T follicular helper cell (primary cell): Measurements from ENCODE around the gene NXPH3.

Experiments used
- DNase-seq: peaks from one replicate; pipeline ENCODE4 v3.0.0-alpha.2; 2020; ENCODE audit warnings: low read depth

NXPH3 gene

GRCh38 chr17:49592263-49592662, 16.6 kb downstream of the NXPH3 start:
- no peak for DNase-seq

DNA sequence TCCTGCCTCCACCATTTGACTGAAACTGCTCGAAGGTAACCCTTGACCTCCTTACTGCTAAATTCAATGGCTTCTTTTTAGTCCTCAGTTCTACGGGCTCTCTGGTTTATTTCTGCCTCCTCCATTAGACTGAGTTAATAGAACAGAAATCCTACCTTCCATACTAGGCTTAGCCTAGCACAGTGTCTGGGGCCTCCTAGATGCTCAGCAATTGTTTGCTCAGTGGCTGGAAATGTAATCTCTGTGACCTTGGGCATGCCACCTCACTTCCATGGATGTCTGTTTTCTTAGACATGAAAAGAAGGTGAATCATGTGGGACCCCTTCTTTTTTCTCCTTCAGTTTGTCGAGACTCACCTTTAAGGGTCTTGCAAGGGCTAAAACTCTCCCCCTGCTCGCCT, 19.7 kb downstream of the NXPH3 start:
- DNase-seq: no peak

DNA sequence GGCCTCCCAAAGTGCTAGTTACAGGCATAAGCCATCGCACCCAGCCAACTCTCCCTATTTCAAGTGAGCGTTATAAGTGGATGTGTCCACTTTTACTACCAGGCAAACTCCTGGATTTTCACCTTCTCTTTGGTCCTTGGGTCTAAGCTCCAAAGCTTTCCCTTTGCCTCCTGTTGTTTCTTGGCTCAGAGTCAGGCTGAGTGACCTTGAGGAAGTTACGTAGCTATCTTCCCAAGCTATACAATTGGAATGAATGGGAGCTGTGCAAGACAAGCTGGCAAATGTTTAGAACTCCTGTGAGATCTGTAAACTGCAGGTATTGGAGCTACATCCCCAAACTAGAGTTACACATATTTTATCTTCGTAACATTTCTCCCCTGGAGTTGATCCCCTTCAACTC, 20.3 kb downstream of the NXPH3 start:
- DNase-seq: no peak

- DNase-seq: no peak
Measured at GRCh38 chr17:49596613-49597244, 21.1 kb downstream of the NXPH3 start.

DNA sequence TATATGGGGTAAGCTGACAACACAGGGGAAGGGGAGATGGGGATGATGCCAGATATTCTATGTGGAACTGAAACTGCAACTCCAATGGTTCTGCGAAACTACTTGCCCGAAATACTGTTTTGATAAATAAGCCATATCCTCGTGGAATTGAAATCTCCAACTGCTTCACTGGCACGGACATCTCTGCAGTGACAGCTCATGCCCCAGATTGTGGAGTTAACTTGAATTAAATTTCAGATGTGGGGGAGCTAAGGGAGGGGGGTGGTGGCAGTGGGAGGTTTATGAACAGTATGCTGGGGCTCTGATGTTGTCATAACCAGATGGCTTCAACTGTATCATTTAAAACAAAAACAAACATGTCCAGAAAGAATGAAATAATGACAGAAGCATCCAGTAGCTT, 21.8 kb downstream of the NXPH3 start:
- no peak for DNase-seq

GRCh38 chr17:49597928-49598655, 22.4 kb downstream of the NXPH3 start:
- no peak for DNase-seq

DNA sequence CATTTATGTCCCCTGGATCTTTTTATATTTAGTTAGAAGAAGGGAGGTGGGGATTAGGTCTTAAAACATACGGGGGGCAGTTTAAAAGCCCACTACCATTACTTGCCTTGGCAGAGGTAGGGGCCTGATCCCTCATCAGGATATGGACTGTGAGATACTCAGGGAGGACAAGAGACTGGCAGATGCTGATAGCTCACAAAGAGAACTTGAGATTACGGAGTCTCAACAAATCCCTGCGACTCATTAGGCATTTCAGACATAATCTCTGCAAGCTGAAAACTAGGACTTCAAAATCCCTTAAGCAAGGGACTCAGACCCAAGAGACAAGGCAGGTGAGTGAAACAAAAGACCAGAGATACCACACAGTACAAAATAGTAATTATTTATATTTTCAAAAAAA, 23.2 kb downstream of the NXPH3 start:
- DNase-seq: no peak

GRCh38 chr17:49600949-49601348, 25.3 kb downstream of the NXPH3 start:
- DNase-seq: no peak

DNA sequence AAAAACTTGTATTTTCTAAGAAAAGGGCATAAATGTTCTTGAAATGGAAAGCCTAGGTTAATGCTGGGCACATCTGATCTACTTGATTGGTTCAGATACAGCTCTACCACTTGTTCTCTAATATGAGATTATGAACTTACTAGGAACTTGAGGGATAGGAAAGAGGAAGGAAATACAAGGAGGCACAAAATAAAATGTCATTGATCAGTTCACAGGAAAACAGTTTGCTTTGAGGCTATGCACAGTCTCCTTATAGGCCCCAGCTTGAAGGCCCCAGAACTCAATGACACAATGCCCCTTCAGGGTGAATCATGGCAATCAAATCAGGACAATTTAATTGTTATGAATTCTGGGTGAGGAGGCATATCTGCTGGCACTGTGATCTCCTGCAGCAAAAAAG, 27.1 kb downstream of the NXPH3 start:
- DNase-seq: no peak

GRCh38 chr17:49603238-49603637, 27.6 kb downstream of the NXPH3 start:
- no peak for DNase-seq

DNA sequence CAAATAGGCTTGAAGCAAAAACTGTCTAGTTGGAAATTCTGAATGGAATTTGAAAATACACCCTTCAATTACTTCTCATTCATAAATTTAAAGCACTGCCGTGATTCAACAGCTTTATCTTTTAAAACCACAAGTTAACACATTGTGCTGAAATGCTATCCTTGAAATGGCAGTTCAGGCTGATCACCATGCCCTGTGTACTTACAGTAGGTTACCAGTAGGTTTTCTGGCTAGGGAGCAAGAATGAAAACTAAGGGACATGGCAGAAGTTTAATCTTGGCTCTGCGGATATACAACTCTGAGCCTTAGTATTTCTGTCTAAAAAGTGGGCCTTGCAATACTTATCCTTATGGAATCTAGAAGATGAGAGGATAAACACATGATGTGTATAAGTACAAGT, 28.0 kb downstream of the NXPH3 start:
- no peak for DNase-seq

- DNase-seq: no peak
Measured at GRCh38 chr17:49604314-49604869, 28.7 kb downstream of the NXPH3 start.

DNA sequence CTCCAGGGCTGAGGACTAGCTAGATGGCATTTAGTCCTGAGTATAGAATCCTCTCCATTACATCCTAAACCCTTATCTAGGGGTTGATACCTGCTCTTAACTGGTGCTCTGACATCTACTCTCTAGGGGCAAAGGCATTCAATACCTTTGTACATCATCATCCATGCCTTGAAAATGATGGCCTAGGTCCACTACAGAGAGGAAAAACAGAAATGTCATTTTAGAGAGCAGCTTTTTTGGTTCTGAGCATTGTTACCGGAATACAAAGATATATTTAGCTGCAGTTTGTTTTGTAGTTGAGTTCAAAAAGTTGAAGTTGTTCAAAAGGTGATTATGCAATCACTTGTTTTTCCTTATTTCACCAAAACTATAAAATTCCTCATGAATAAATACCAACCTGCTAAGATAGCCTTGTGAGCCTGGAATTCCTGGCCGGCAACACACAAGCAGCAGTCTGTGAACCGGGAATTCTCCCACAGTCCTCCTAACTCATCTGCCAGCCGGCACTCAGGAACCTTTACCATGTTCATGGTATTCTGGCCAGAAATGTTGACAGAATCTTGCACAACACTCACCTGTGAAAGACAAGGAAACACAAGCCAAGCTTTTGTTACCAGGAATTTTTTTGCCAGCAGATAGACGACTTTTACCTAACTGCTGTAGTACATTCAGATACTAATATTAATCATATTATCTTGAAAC, 35.4 kb downstream of the NXPH3 start:
- no peak for DNase-seq

DNA sequence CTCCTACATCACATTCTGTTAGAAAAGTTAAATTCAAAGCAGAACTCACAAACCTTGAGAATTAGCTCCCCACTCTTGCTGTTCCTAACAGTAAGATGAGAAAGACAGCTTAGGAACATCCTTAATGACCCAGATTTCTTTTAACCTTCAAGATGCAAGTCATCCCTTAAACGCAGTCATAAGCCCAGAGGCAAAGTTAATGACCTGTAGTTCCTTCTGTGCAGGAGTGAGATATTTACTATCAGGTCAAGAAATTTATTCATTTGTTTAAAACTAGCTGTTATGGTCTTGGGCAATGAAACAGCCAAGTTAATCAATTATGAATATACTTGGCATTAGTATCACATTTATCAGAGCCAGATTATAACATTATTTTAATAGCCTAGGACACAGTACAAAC, 37.1 kb downstream of the NXPH3 start:
- no peak for DNase-seq

DNA sequence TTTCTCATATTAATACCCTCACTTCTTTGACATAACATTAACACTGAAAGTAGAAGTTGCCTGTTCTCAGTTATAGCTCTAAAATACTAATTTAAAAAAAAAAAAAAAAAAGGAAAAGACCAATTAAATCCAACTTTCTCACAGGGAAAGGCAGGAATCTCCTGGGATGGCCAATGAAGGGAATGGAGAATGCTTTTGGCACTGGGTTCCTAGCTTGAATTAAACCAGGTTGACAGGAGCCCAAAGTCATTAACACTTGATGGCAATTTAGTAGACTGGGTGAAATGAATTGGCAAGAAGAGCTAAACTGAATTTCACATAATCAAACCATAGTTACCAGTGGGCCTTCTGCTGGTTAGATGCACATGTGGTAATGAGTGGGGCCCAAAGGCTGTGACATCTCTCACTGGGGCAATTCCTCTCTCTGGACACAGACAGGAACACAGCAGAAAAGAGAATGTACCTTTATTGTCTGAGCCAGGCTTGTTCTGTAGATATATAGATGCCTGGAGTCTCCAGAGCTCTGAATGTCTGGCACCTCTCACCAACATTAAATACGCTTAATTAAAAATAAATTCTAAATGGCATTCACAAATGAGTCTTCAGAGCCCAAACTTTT, 37.6 kb downstream of the NXPH3 start:
- no peak for DNase-seq

- no peak for DNase-seq
Measured at GRCh38 chr17:49616086-49616485, 40.4 kb downstream of the NXPH3 start.

DNA sequence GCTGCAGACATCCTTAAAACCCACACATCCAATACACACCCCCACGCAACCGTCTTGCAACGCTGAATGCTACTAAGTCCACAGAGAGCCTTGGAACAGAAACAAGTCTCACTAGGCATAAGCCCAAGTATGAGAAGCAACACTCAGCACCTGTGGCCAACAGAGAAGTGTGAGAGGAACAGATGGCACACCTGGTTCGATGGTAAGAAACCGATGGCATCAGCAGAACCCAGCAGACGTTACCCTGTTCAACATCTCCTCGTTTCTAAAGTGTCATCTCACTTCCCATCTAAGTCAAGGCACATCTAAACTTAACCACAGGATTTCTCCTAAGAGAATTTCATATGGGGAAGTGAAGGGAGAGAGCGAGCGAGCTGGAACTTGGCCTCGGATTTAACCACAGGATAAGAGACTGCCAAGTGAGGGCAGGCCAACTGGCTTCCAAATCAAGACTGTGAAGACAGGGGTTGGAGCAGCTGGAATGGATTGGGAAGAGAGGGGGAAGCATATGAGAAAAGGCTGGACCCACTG, 41.0 kb downstream of the NXPH3 start:
- no peak for DNase-seq

DNA sequence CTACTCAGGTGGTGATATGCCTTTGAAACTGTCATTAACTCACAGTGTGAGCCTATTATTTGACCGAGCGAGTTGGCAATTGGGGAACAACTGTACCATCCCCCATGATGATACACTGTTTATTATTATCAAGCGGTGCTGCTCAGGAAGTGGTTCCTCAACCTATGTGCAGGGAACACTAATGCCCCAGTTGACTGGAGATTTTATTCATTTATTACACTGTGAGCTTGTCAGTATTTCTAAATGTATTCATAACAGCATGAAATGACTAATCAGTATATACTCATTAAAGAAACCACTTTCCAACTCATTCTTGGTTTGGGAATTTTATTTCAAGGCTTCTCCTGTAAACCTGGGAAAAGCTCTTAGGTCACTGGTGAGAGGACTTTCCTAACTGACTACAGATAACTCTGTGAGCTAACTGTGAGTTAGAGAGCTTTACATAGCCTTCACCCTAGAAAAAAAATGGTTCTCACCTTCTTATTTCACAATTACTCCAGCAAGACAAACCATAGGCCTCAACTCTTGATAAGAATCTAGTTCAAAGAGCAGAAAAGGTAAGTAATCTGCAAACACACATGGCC, 42.4 kb downstream of the NXPH3 start:
- DNase-seq: no peak

- DNase-seq: no peak
Measured at GRCh38 chr17:49621420-49621819, 45.7 kb downstream of the NXPH3 start.

DNA sequence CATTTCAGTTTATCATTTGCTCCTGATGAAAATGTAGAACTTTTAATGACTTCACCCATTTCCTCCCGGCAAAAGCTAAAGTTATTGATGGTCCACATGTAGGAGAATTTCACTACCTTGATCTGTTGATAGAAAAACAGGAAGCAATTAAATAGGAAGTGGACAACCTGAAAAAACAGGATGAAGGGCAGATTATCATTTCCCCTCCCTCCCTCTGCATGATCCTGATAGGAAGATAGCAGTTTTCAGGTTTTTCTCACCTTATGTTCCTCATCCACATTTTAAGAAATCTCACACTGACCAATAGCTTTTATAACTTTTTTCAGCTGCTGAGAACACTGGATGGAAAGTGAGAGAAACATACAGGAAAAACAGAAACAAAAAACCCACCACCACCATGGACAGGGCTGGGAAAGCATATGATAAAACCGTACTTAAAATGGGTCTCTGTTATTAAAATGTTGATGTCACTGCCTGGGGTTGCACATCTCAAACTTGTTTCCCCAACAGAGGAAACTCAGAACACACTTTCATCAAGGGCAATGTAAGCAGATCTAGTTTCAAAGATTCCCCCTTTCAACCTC, 46.4 kb downstream of the NXPH3 start:
- no peak for DNase-seq

DNA sequence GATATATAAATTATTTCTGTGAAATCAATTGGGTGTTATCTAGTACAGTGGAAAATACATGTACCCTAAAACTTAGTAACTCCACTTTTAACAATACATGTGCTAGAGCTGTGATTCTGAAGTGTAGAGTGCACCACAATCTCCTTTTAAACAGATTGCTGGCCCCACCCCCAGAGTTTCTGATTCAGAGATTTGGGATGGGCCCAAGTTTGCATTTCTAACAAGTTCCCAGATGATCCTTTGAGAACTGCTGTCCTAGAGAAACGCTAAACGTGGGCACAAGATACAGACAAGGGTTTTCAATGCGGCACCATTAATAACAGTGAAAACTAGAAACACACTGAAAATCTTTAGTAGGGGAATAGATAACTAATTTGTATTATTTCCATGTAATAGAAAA, 49.2 kb downstream of the NXPH3 start:
- no peak for DNase-seq

DNA sequence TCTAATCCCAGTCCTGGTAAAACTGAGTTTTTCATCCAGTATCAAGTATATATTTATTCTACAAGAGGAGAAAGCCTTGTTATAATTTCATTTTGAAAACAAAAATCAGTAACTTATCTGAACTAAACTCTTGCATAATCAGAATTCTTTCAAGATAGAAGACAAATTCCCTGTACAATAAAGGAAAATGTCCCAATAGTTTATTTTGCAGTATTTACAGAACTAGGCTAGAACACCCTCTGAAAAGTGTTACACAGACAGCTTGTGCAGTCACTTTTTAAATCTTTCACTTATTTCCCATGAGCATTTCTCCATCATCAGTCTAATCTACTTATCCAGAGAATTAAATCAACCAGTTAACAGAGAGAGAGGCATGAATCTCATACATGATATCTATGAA, 53.8 kb downstream of the NXPH3 start:
- no peak for DNase-seq
